GM21423 (cell line): ENCODE measurements around the gene STK4.
"Not testable (repeated sequence)": the region's sequence is repeated elsewhere in the genome, so short reads cannot be mapped to it uniquely, and the experiment has no call there.

Source experiments
- ATAC-seq: cut with Tn5 transposase; IDR thresholded peaks from one replicate; pipeline ENCODE4 v1.9.1; 2021; ENCODE audit warnings: mild to moderate bottlenecking, moderate library complexity; ENCODE audit not compliant: unreplicated experiment

STK4 gene

GRCh38 chr20:45051204-45052060 is 85.1 kb downstream of the STK4 start:
- ATAC-seq, result no peak

- ATAC-seq, result peak; percentile 49
Observed at GRCh38 chr20:45052698-45053429, 86.6 kb downstream of the STK4 start.

GRCh38 chr20:45053430-45054351 is 87.4 kb downstream of the STK4 start:
- no peak for ATAC-seq

GRCh38 chr20:45055056-45055455 is 88.7 kb downstream of the STK4 start:
- ATAC-seq, result no peak

GRCh38 chr20:45056473-45057173 is 90.3 kb downstream of the STK4 start:
- ATAC-seq, result no peak

GRCh38 chr20:45058168-45058850 is 92.0 kb downstream of the STK4 start:
- ATAC-seq, result no peak

- no peak for ATAC-seq
Observed at GRCh38 chr20:45059022-45059728, 92.9 kb downstream of the STK4 start.

GRCh38 chr20:45060294-45060693 is 94.0 kb downstream of the STK4 start:
- no peak for ATAC-seq

- ATAC-seq, result no peak
Observed at GRCh38 chr20:45061244-45061643, 94.9 kb downstream of the STK4 start.

- ATAC-seq, result not testable (repeated sequence)
Observed at GRCh38 chr20:45063107-45063506, 96.8 kb downstream of the STK4 start.

- no peak for ATAC-seq
Observed at GRCh38 chr20:45064812-45065211, 98.5 kb downstream of the STK4 start.

- ATAC-seq, result no peak
Observed at GRCh38 chr20:45066372-45066771, 100.1 kb downstream of the STK4 start.

- no peak for ATAC-seq
Observed at GRCh38 chr20:45067087-45067486, 100.8 kb downstream of the STK4 start.

- ATAC-seq, result no peak
Observed at GRCh38 chr20:45067558-45067957, 101.2 kb downstream of the STK4 start.

- no peak for ATAC-seq
Observed at GRCh38 chr20:45069261-45069660, 102.9 kb downstream of the STK4 start.

- ATAC-seq, result no peak
Observed at GRCh38 chr20:45070932-45071632, 104.8 kb downstream of the STK4 start.

GRCh38 chr20:45072066-45072465 is 105.8 kb downstream of the STK4 start:
- ATAC-seq, result no peak

GRCh38 chr20:45073221-45073620 is 106.9 kb downstream of the STK4 start:
- ATAC-seq, result no peak

GRCh38 chr20:45077559-45077958 is 111.2 kb downstream of the STK4 start:
- no peak for ATAC-seq
